IMR-90 (cell line): Measurements from ENCODE around the gene GCSAM. TPM values are rescaled to one million over a fixed set of nuclear protein-coding genes. Genes with fewer than 3 reads are reported as not detected.

ENCODE experiments used
- ATAC-seq: fragments of 200-7000 bp; cut with Tn5 transposase; 2 replicates; pipeline ENCODE4 v1.9.1; 2020; ENCODE audit warnings: low read depth, mild to moderate bottlenecking, moderate library complexity
- BruUV-seq: library from RNA; stranded (reverse); fragments of 400-500 nt; replicated peaks from 2 replicates; lab custom pipeline; 2021; lab: Mats Ljungman, UMichigan
- CTCF ChIA-PET: fragments of 300-600 bp; formaldehyde crosslinking; extraction: SDS; loops from one replicate; lab custom pipeline; 2021; ENCODE audit warnings: antibody characterized with exemption; lab: Yijun Ruan, JAX
- POLR2A ChIA-PET: fragments of 300-600 bp; sonication (Branson Sonifier 250); formaldehyde crosslinking; loops from one replicate; lab custom pipeline; 2022; ENCODE audit warnings: antibody characterized with exemption; ENCODE audit not compliant: unreplicated experiment; lab: Charles Lee
- DNase-seq: peaks from one replicate; pipeline ENCODE4 v3.0.0; 2013
- H2AFZ ChIP-seq: replicated peaks from 2 replicates; pipeline ENCODE3; 2013; ENCODE audit warnings: low read length, mild to moderate bottlenecking; ENCODE audit not compliant: poor library complexity
- H2AK5ac ChIP-seq: 2 replicates; pipeline ENCODE4 v1.6.1; 2013; ENCODE audit warnings: low read depth, low read length, inconsistent platforms
- H2AK9ac ChIP-seq: replicated peaks from 2 replicates; pipeline ENCODE3; 2013; ENCODE audit warnings: mild to moderate bottlenecking, low read depth, low read length, moderate library complexity; ENCODE audit not compliant: poor library complexity
- H2BK120ac ChIP-seq: 2 replicates; pipeline ENCODE4 v1.6.1; 2013; ENCODE audit warnings: low read depth, low read length, inconsistent platforms
- H2BK15ac ChIP-seq: 3 replicates; pipeline ENCODE4 v1.6.1; 2013; ENCODE audit warnings: low read depth, low read length, inconsistent platforms
- H2BK20ac ChIP-seq: 2 replicates; pipeline ENCODE4 v1.6.1; 2013; ENCODE audit warnings: low read depth, mild to moderate bottlenecking, inconsistent platforms, low read length, moderate library complexity
- H2BK5ac ChIP-seq: 2 replicates; pipeline ENCODE4 v1.6.1; 2013; ENCODE audit warnings: mild to moderate bottlenecking, low read depth, low read length, inconsistent platforms; ENCODE audit not compliant: poor library complexity, severe bottlenecking
- H3K14ac ChIP-seq: replicated peaks from 2 replicates; pipeline ENCODE4 v1.6.1; 2013; ENCODE audit warnings: low read depth, low read length, inconsistent platforms
- H3K18ac ChIP-seq: 2 replicates; pipeline ENCODE4 v1.6.1; 2013; ENCODE audit warnings: low read depth, low read length, control low read depth
- H3K23ac ChIP-seq: 2 replicates; pipeline ENCODE4 v1.6.1; 2013; ENCODE audit warnings: low read depth, low read length, inconsistent platforms
- H3K27ac ChIP-seq: 2 replicates; pipeline ENCODE4 v1.5.1; 2013; ENCODE audit warnings: mild to moderate bottlenecking, control low read depth, low read length; ENCODE audit not compliant: insufficient read depth
- H3K27me3 ChIP-seq: 2 replicates; pipeline ENCODE4 v1.6.1; 2013; ENCODE audit warnings: low read length; ENCODE audit not compliant: control insufficient read depth, insufficient read depth
- H3K36me3 ChIP-seq: 2 replicates; pipeline ENCODE4 v1.6.1; 2013; ENCODE audit warnings: low read length, mixed read lengths; ENCODE audit not compliant: control insufficient read depth, insufficient read depth
- H3K4ac ChIP-seq: 2 replicates; pipeline ENCODE4 v1.6.1; 2013; ENCODE audit warnings: low read depth, low read length, inconsistent platforms
- H3K4me1 ChIP-seq: 2 replicates; pipeline ENCODE4 v1.6.1; 2013; ENCODE audit warnings: low read length, mixed read lengths; ENCODE audit not compliant: control insufficient read depth, insufficient read depth
- H3K4me2 ChIP-seq: 2 replicates; pipeline ENCODE4 v1.6.1; 2013; ENCODE audit warnings: low read depth, mild to moderate bottlenecking, control low read depth, low read length, moderate library complexity
- H3K4me3 ChIP-seq: 2 replicates; pipeline ENCODE4 v1.5.1; 2013; ENCODE audit warnings: low read depth, mild to moderate bottlenecking, control low read depth, low read length, moderate library complexity; ENCODE audit not compliant: insufficient read depth
- H3K56ac ChIP-seq: 2 replicates; pipeline ENCODE4 v1.6.1; 2013; ENCODE audit warnings: low read length, inconsistent platforms; ENCODE audit not compliant: insufficient read depth; ENCODE audit errors: extremely low read depth
- H3K79me1 ChIP-seq, 2 experiments: 2 replicates each; pipeline ENCODE4 v1.6.1; 2013; ENCODE audit warnings: low read length in 2 of 2, inconsistent platforms in 1 of 2, low read depth in 1 of 2
- H3K9ac ChIP-seq: 2 replicates; pipeline ENCODE4 v1.6.1; 2013; ENCODE audit warnings: low read depth, low read length, control low read depth
- H3K9me1 ChIP-seq: 2 replicates; pipeline ENCODE4 v1.6.1; 2013; ENCODE audit warnings: low read length, inconsistent platforms; ENCODE audit not compliant: insufficient read depth
- H3K9me3 ChIP-seq: 2 replicates; pipeline ENCODE4 v1.6.1; 2013; ENCODE audit warnings: low read length; ENCODE audit not compliant: control insufficient read depth, insufficient read depth
- H4K20me1 ChIP-seq: 2 replicates; pipeline ENCODE4 v1.6.1; 2013; ENCODE audit warnings: low read length, inconsistent platforms; ENCODE audit not compliant: insufficient read depth
- H4K5ac ChIP-seq: 2 replicates; pipeline ENCODE4 v1.6.1; 2013; ENCODE audit warnings: mild to moderate bottlenecking, low read depth, low read length, control low read depth
- H4K8ac ChIP-seq, 2 experiments: 2 replicates each; pipeline ENCODE4 v1.6.1; 2013; ENCODE audit warnings: low read depth in 2 of 2, low read length in 2 of 2, control low read depth in 1 of 2, inconsistent platforms in 1 of 2
- H4K91ac ChIP-seq: 2 replicates; pipeline ENCODE4 v1.6.1; 2013; ENCODE audit warnings: low read depth, low read length, inconsistent platforms; ENCODE audit not compliant: insufficient read depth
- BHLHE40 ChIP-seq: fragments of 150-350 bp; IDR thresholded peaks from 2 replicates; pipeline ENCODE4 v1.6.1; 2016; ENCODE audit warnings: mild to moderate bottlenecking, low read depth, low read length
- RCOR1 ChIP-seq: IDR thresholded peaks from 2 replicates; pipeline ENCODE4 v1.6.1; 2012; ENCODE audit warnings: mild to moderate bottlenecking, low read length, improper control_type of control experiment; ENCODE audit not compliant: insufficient replicate concordance
- RFX5 ChIP-seq: IDR thresholded peaks from 2 replicates; pipeline ENCODE4 v1.8.0; 2012; ENCODE audit warnings: low read depth, mild to moderate bottlenecking, low read length, moderate library complexity
- WGBS, 2 experiments: methylation state at CpG; one replicate each; pipeline versions ENCODE4 v1.1.5 to v1.1.7; 2013; ENCODE audit warnings: missing lambda C conversion rate in 2 of 2; ENCODE audit not compliant: insufficient read length in 1 of 2; ENCODE audit errors: extremely low coverage in 2 of 2; 5-methylcytosine and 5-hydroxymethylcytosine counted together
- dilution Hi-C: fragments of 300-500 bp; cut with HindIII; formaldehyde crosslinking; loops from one replicate; pipeline ENCODE4 v1.14.3; 2018; ENCODE audit warnings: low sequenced_read_pairs; ENCODE audit not compliant: unreplicated experiment
- in situ Hi-C: fragments of 300-500 bp; cut with MboI; formaldehyde crosslinking; loops from 3 replicates; pipeline ENCODE4 v1.14.3; 2019; ENCODE audit warnings: low sequenced_read_pairs, inconsistent platforms, mixed read lengths
- intact Hi-C: fragments of 100-400 bp; cut with micrococcal nuclease; formaldehyde crosslinking; loops from 2 replicates; pipeline ENCODE4 v1.10.0; 2022
- polyA plus RNA-seq, 3 experiments: library from polyadenylated mRNA; depleted of rRNA; stranded (reverse); fragments of >200 nt; gene quantifications; 2 replicates each; pipeline ENCODE4 v1.2.3, GENCODE V29; 2012; ENCODE audit warnings: low replicate concordance in 1 of 3
- total RNA-seq: library from RNA; depleted of rRNA; stranded (reverse); fragments of >200 nt; gene quantifications from 2 replicates; pipeline ENCODE4 v1.2.3, GENCODE V29; 2012
- TF ChIP-seq, protein P1 (sequence below): conservative IDR thresholded peaks from 2 replicates; pipeline ENCODE4 v1.5.1; 2012; ENCODE audit warnings: mild to moderate bottlenecking, low read depth, low read length, improper control_type of control experiment

Gene GCSAM
- total and polyA plus RNA-seq, 2 of the 4 experiments (the other 2 are of a cell fraction) = not detected

- H3K23ac ChIP-seq = no peak overlapping the region
- no peaks in the 10 kb centered on the region for H3K36me3 ChIP-seq
- dilution Hi-C loops (no loop called here), intact Hi-C loops (no loop called here), in situ Hi-C loops (no loop called here)
- no peak overlapping the region for H2BK120ac ChIP-seq
- no peak overlapping the region for H3K9ac ChIP-seq
- H3K4ac ChIP-seq = no peak overlapping the region
- H2BK15ac ChIP-seq = no peak overlapping the region
- H2AK5ac ChIP-seq = no peak overlapping the region
- POLR2A ChIA-PET = no interaction called here
- no peaks in the 10 kb centered on the region for H3K4me1 ChIP-seq
- 45% methylated on average over 4 of the region's 6 CpGs; no CpG with 5 or more reads in 1 of the 2 experiments for WGBS, 2 experiments
- H3K4me2 ChIP-seq = no peak overlapping the region
- no peak overlapping the region for H2AK9ac ChIP-seq
- ATAC-seq (no peak), DNase-seq (no peak)
- H4K5ac ChIP-seq = no peak overlapping the region
- TF ChIP-seq BHLHE40 (no peak), RCOR1 (no peak), RFX5 (no peak)
- TF ChIP-seq, protein P1, sequence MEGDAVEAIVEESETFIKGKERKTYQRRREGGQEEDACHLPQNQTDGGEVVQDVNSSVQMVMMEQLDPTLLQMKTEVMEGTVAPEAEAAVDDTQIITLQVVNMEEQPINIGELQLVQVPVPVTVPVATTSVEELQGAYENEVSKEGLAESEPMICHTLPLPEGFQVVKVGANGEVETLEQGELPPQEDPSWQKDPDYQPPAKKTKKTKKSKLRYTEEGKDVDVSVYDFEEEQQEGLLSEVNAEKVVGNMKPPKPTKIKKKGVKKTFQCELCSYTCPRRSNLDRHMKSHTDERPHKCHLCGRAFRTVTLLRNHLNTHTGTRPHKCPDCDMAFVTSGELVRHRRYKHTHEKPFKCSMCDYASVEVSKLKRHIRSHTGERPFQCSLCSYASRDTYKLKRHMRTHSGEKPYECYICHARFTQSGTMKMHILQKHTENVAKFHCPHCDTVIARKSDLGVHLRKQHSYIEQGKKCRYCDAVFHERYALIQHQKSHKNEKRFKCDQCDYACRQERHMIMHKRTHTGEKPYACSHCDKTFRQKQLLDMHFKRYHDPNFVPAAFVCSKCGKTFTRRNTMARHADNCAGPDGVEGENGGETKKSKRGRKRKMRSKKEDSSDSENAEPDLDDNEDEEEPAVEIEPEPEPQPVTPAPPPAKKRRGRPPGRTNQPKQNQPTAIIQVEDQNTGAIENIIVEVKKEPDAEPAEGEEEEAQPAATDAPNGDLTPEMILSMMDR = no peak
- no peak overlapping the region for H4K91ac ChIP-seq
- no peak overlapping the region for H2AFZ ChIP-seq
- CTCF ChIA-PET = no interaction called here
- H3K27ac ChIP-seq = no peak overlapping the region
- H3K9me1 ChIP-seq = no peaks in the 10 kb centered on the region
- H3K9me3 ChIP-seq = no peaks in the 10 kb centered on the region
- no peaks in the 10 kb centered on the region for H3K79me1 ChIP-seq
- no peaks in the 10 kb centered on the region; the same call in 1 of the 2 replicates for H4K20me1 ChIP-seq
- H2BK5ac ChIP-seq = no peak overlapping the region
- H3K56ac ChIP-seq = no peak overlapping the region
- H2BK20ac ChIP-seq = no peak overlapping the region
- H4K8ac ChIP-seq = no peak overlapping the region
- H3K4me3 ChIP-seq = no peak overlapping the region
- no peak overlapping the region for H3K14ac ChIP-seq
- H3K27me3 ChIP-seq = no peaks in the 10 kb centered on the region
- no TSS peak for BruUV-seq
- H3K18ac ChIP-seq = no peak overlapping the region
These were observed 42.6 kb upstream of the GCSAM start for GRCh38 chr3:112175646-112176045.
